ENCODE data around the gene MYO5B. TPM values are rescaled to one million over a fixed set of nuclear protein-coding genes. Genes with fewer than 3 reads are reported as not detected.

Gene MYO5B
- polyA plus RNA-seq, 1 donor from 2014 or later: 0.42 TPM

GRCh38 chr18:50181590-50181989, 13.4 kb downstream of the MYO5B start (continued):
- TF ChIP-seq REST (IDR thresholded peaks at IDR 0.05; ENCODE audit: borderline replicate concordance): no peak
- no peak for TF ChIP-seq EZH2 (IDR thresholded peaks at IDR 0.05; ENCODE audit: borderline replicate concordance, insufficient read depth, low read length, poor library complexity, severe bottlenecking)

- H3F3A ChIP-seq (ENCODE audit: insufficient read depth, low read length, poor library complexity, severe bottlenecking): no peaks in the 10 kb centered on the region
- H3K27me3 ChIP-seq (ENCODE audit: insufficient read depth, low read depth, low read length): peaks cover 3% of the 10 kb centered on the region
- no peaks in the 10 kb centered on the region for H3K9me3 ChIP-seq (ENCODE audit: low read length)
- H3K9ac ChIP-seq (ENCODE audit: low read length): no peak overlapping the region
- no peaks in the 10 kb centered on the region for H4K20me1 ChIP-seq (ENCODE audit: insufficient read depth)
- no peaks in the 10 kb centered on the region for H3K36me3 ChIP-seq (ENCODE audit: insufficient read depth, low read length)
- no peak overlapping the region for H3K4me2 ChIP-seq (ENCODE audit: low read length)
- H3K9me2 ChIP-seq (ENCODE audit: insufficient read depth, low read length): no peaks in the 10 kb centered on the region
- H3K79me2 ChIP-seq (replicated peaks; ENCODE audit: insufficient read depth, low read length): no peaks in the 10 kb centered on the region
- H2AFZ ChIP-seq (ENCODE audit: low read depth, low read length): no peak overlapping the region
- H3K27ac ChIP-seq (ENCODE audit: low read length): no peak overlapping the region
- TF ChIP-seq SMC3 (conservative IDR thresholded peaks at IDR 0.05; ENCODE audit: poor library complexity) (no peak), EZH2 (IDR thresholded peaks at IDR 0.05; ENCODE audit: borderline replicate concordance, insufficient read depth, low read length, poor library complexity, severe bottlenecking) (no peak), MXI1 (conservative IDR thresholded peaks at IDR 0.05; ENCODE audit: poor library complexity, severe bottlenecking) (no peak), TAF1 (IDR thresholded peaks at IDR 0.05; ENCODE audit: low read depth) (no peak), RAD21 (conservative IDR thresholded peaks at IDR 0.05) (no peak), REST (IDR thresholded peaks at IDR 0.05; ENCODE audit: borderline replicate concordance) (no peak), EP300 (conservative IDR thresholded peaks at IDR 0.05; ENCODE audit: poor library complexity, severe bottlenecking) (no peak)
- no peak overlapping the region for H3K4me3 ChIP-seq (ENCODE audit: low read length)
These were observed 15.5 kb downstream of the MYO5B start for GRCh38 chr18:50179465-50179864.

- H3K27ac ChIP-seq (ENCODE audit: low read length): no peak overlapping the region
- no peaks in the 10 kb centered on the region for H3F3A ChIP-seq (ENCODE audit: insufficient read depth, low read length, poor library complexity, severe bottlenecking)
- no peak overlapping the region for H3K9ac ChIP-seq (ENCODE audit: low read length)
- no peaks in the 10 kb centered on the region for H3K9me2 ChIP-seq (ENCODE audit: insufficient read depth, low read length)
- no peaks in the 10 kb centered on the region for H3K36me3 ChIP-seq (ENCODE audit: insufficient read depth, low read length)
- peaks cover 3% of the 10 kb centered on the region for H3K27me3 ChIP-seq (ENCODE audit: insufficient read depth, low read depth, low read length)
- no peaks in the 10 kb centered on the region for H4K20me1 ChIP-seq (ENCODE audit: insufficient read depth)
- no peaks in the 10 kb centered on the region for H3K79me2 ChIP-seq (replicated peaks; ENCODE audit: insufficient read depth, low read length)
- H3K4me2 ChIP-seq (ENCODE audit: low read length): no peak overlapping the region
- no peak overlapping the region for H2AFZ ChIP-seq (ENCODE audit: low read depth, low read length)
- TF ChIP-seq TAF1 (IDR thresholded peaks at IDR 0.05; ENCODE audit: low read depth) (no peak), REST (IDR thresholded peaks at IDR 0.05; ENCODE audit: borderline replicate concordance) (no peak), EZH2 (IDR thresholded peaks at IDR 0.05; ENCODE audit: borderline replicate concordance, insufficient read depth, low read length, poor library complexity, severe bottlenecking) (no peak), SMC3 (conservative IDR thresholded peaks at IDR 0.05; ENCODE audit: poor library complexity) (no peak), EP300 (conservative IDR thresholded peaks at IDR 0.05; ENCODE audit: poor library complexity, severe bottlenecking) (no peak), POLR2AphosphoS5 (IDR thresholded peaks at IDR 0.05) (no peak), CTCF (IDR thresholded peaks at IDR 0.05; ENCODE audit: poor library complexity, severe bottlenecking) (no peak), MXI1 (conservative IDR thresholded peaks at IDR 0.05; ENCODE audit: poor library complexity, severe bottlenecking) (no peak), RAD21 (conservative IDR thresholded peaks at IDR 0.05) (no peak)
- no peak overlapping the region for H3K4me3 ChIP-seq (ENCODE audit: low read length)
- H3K9me3 ChIP-seq (ENCODE audit: low read length): no peaks in the 10 kb centered on the region
These were observed 17.5 kb downstream of the MYO5B start for GRCh38 chr18:50177294-50177992.
